IPS-15b (cell line): ENCODE data around the gene CTTNBP2NL.

Experiments
- H3K27me3 ChIP-seq: one replicate; pipeline ENCODE4 v1.6.1; 2013; ENCODE audit warnings: low read length; ENCODE audit not compliant: control insufficient read depth, insufficient read depth
- H3K36me3 ChIP-seq: one replicate; pipeline ENCODE4 v1.6.1; 2013; ENCODE audit warnings: low read length; ENCODE audit not compliant: control insufficient read depth, insufficient read depth
- H3K4me1 ChIP-seq: one replicate; pipeline ENCODE4 v1.6.1; 2013; ENCODE audit warnings: mild to moderate bottlenecking, low read length; ENCODE audit not compliant: control insufficient read depth, insufficient read depth
- H3K4me3 ChIP-seq: one replicate; pipeline ENCODE4 v1.5.1; 2013; ENCODE audit warnings: low read depth, low read length
- H3K9ac ChIP-seq: one replicate; pipeline ENCODE4 v1.6.1; 2013; ENCODE audit warnings: low read depth, mild to moderate bottlenecking, low read length
- H3K9me3 ChIP-seq: one replicate; pipeline ENCODE4 v1.6.1; 2013; ENCODE audit warnings: mild to moderate bottlenecking, low read length; ENCODE audit not compliant: control insufficient read depth, insufficient read depth

Gene CTTNBP2NL

GRCh38 chr1:112395821-112396652, at the start of gene CTTNBP2NL:
CTTNBP2NL (plus strand) TSS chr1:112396214; CDS start chr1:112416166, 19,952 bp downstream.
- peak within 1 kb of the TSS; percentile 87 for H3K9ac ChIP-seq
- peaks cover 15% of the 10 kb centered on the region for H3K4me1 ChIP-seq
- no peaks in the 10 kb centered on the region for H3K9me3 ChIP-seq

GRCh38 chr1:112346801-112347350, 49.1 kb upstream of the CTTNBP2NL start:
- Histone ChIP-seq H3K27me3 (no peaks in the 10 kb centered on the region), H3K4me3 (no peak overlapping the region), H3K4me1 (no peaks in the 10 kb centered on the region), H3K9me3 (no peaks in the 10 kb centered on the region), H3K36me3 (no peaks in the 10 kb centered on the region), H3K9ac (no peak overlapping the region)

More at GRCh38 chr1:112395821-112396652, at the start of gene CTTNBP2NL:
- no peaks in the 10 kb centered on the region for H3K27me3 ChIP-seq
- peak within 1 kb of the TSS; percentile 98 for H3K4me3 ChIP-seq
- no peaks in the 10 kb centered on the region for H3K36me3 ChIP-seq

- H3K27me3 ChIP-seq: peaks cover 3% of the 10 kb centered on the region
- no peaks in the 10 kb centered on the region for H3K9me3 ChIP-seq
- peaks cover 5% of the 10 kb centered on the region for H3K4me1 ChIP-seq
- no peaks in the 10 kb centered on the region for H3K36me3 ChIP-seq
- no peak overlapping the region for H3K9ac ChIP-seq
- H3K4me3 ChIP-seq: no peak overlapping the region
Measured at GRCh38 chr1:112356765-112357164, 39.2 kb upstream of the CTTNBP2NL start.

GRCh38 chr1:112357467-112357866, 38.5 kb upstream of the CTTNBP2NL start:
- Histone ChIP-seq H3K9me3 (no peaks in the 10 kb centered on the region), H3K36me3 (no peaks in the 10 kb centered on the region), H3K27me3 (peaks cover 3% of the 10 kb centered on the region), H3K4me1 (peaks cover 5% of the 10 kb centered on the region), H3K4me3 (no peak overlapping the region), H3K9ac (no peak overlapping the region)

- Histone ChIP-seq H3K36me3 (no peaks in the 10 kb centered on the region), H3K9ac (no peak overlapping the region), H3K27me3 (peaks cover 3% of the 10 kb centered on the region), H3K9me3 (no peaks in the 10 kb centered on the region), H3K4me1 (peaks cover 5% of the 10 kb centered on the region), H3K4me3 (no peak overlapping the region)
Measured at GRCh38 chr1:112358061-112358770, 37.8 kb upstream of the CTTNBP2NL start.

- Histone ChIP-seq H3K4me1 (peaks cover 5% of the 10 kb centered on the region), H3K36me3 (no peaks in the 10 kb centered on the region), H3K9me3 (no peaks in the 10 kb centered on the region), H3K9ac (no peak overlapping the region), H3K27me3 (peaks cover 3% of the 10 kb centered on the region), H3K4me3 (no peak overlapping the region)
Measured at GRCh38 chr1:112358798-112359408, 37.1 kb upstream of the CTTNBP2NL start.

GRCh38 chr1:112359961-112360767, 35.9 kb upstream of the CTTNBP2NL start:
- Histone ChIP-seq H3K27me3 (peaks cover 3% of the 10 kb centered on the region), H3K9me3 (no peaks in the 10 kb centered on the region), H3K4me1 (peaks cover 5% of the 10 kb centered on the region), H3K4me3 (no peak overlapping the region), H3K9ac (no peak overlapping the region), H3K36me3 (no peaks in the 10 kb centered on the region)

GRCh38 chr1:112363636-112364035, 32.4 kb upstream of the CTTNBP2NL start:
- H3K4me3 ChIP-seq: no peak overlapping the region
- H3K9ac ChIP-seq: no peak overlapping the region
- H3K9me3 ChIP-seq: no peaks in the 10 kb centered on the region
- no peaks in the 10 kb centered on the region for H3K36me3 ChIP-seq
- peaks cover 3% of the 10 kb centered on the region for H3K27me3 ChIP-seq
- H3K4me1 ChIP-seq: peaks cover 5% of the 10 kb centered on the region

- Histone ChIP-seq H3K9me3 (no peaks in the 10 kb centered on the region), H3K27me3 (peaks cover 7% of the 10 kb centered on the region), H3K4me3 (no peak overlapping the region), H3K9ac (no peak overlapping the region), H3K36me3 (no peaks in the 10 kb centered on the region), H3K4me1 (peaks cover 3% of the 10 kb centered on the region)
Measured at GRCh38 chr1:112368198-112368597, 27.8 kb upstream of the CTTNBP2NL start.

GRCh38 chr1:112369392-112370285, 26.4 kb upstream of the CTTNBP2NL start:
- H3K9ac ChIP-seq: no peak overlapping the region

More at GRCh38 chr1:112369392-112370285, 26.4 kb upstream of the CTTNBP2NL start:
- Histone ChIP-seq H3K4me1 (peaks cover 3% of the 10 kb centered on the region), H3K9me3 (no peaks in the 10 kb centered on the region), H3K27me3 (peaks cover 7% of the 10 kb centered on the region), H3K36me3 (no peaks in the 10 kb centered on the region), H3K4me3 (no peak overlapping the region)
